Upper lobe of left lung (tissue), 4 donors: ENCODE data around the gene DDX11.
"Not testable (repeated sequence)": the region's sequence is repeated elsewhere in the genome, so short reads cannot be mapped to it uniquely, and the experiment has no call there.

ENCODE experiments used
- POLR2A ChIP-seq, 4 donors: fragments of 450-650 bp; IDR thresholded peaks; one replicate each; pipeline ENCODE4 v1.5.1; 2016 to 2017; ENCODE audit warnings: antibody characterized with exemption in 4 of 4, mild to moderate bottlenecking in 2 of 4
- POLR2AphosphoS5 ChIP-seq, 2 donors: sonication (generic); formaldehyde crosslinking; IDR thresholded peaks; one replicate each; pipeline ENCODE4 v1.5.1; 2017; ENCODE audit warnings: antibody characterized with exemption in 2 of 2
- TF ChIP-seq, protein P1 (sequence below), 6 experiments: fragments of 450-650 bp in 4 of 6; fragments of 200-600 bp in 2 of 6; sonication (generic) in 2 of 6; IDR thresholded peaks; one replicate each; pipeline ENCODE4 v1.5.1; 2016 to 2019; ENCODE audit warnings: antibody characterized with exemption in 6 of 6

DNA sequence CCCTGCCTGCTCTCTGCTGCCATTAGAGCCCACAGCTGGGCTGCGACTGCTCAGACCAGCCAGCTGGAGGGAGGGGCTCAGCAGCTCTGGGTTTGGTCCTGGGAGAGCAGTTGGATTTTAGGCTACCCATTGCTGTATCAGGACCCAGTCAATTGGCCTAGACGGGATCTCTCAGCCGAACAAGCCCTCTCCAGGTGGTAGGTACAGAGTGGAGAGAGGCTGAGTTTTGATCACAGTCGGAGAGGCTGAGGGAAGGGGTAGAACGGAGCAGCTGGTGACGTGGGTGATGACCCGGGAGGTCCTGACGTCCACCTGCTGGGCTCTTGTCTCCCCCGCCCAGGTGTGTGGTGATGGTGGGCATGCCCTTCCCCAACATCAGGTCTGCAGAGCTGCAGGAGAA lies 28.9 kb downstream of the DDX11 start:
- TF ChIP-seq, protein P1, sequence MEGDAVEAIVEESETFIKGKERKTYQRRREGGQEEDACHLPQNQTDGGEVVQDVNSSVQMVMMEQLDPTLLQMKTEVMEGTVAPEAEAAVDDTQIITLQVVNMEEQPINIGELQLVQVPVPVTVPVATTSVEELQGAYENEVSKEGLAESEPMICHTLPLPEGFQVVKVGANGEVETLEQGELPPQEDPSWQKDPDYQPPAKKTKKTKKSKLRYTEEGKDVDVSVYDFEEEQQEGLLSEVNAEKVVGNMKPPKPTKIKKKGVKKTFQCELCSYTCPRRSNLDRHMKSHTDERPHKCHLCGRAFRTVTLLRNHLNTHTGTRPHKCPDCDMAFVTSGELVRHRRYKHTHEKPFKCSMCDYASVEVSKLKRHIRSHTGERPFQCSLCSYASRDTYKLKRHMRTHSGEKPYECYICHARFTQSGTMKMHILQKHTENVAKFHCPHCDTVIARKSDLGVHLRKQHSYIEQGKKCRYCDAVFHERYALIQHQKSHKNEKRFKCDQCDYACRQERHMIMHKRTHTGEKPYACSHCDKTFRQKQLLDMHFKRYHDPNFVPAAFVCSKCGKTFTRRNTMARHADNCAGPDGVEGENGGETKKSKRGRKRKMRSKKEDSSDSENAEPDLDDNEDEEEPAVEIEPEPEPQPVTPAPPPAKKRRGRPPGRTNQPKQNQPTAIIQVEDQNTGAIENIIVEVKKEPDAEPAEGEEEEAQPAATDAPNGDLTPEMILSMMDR (IDR thresholded peaks at IDR 0.05) = not testable (repeated sequence)
- TF ChIP-seq POLR2A, POLR2AphosphoS5 (IDR thresholded peaks at IDR 0.05): not testable (repeated sequence)
